ENCODE measurements around the gene KIRREL3.

DNA sequence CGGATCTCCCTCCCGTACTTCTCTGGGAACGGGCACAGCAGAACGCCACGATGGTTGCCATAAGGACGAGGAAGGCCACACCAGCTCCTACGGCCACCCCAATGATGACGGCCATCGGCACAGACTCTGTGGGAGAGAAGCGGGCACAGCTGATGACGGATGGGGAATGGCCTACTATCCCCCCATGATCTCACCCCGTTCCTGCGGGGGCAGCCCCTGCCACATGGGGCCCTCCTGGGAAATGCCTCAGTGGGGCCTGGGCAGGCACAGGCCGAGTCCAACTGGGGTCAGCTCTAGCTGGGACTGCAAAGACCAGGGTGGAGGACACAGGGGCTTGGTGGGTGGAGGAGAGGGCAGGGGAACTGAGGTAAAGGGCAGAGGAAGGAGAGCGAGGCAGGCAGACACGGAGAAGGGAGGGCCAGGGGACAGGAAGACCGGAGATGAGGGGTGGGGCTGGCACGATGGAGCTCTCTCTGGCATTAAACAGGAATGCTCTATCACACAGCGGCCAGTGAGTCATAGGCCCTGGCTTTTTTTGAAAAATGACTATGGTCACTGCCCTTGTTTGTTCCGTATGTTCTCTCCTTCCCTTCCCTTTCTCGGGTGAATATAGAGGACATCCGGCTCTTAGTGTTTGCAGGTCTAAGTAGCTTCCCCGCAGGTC is 569.0 kb downstream of the KIRREL3 start:
- TF ChIP-seq POLR2AphosphoS5 (IDR thresholded peaks at IDR 0.05; ENCODE audit: low read depth, low read length) = no peak
- no peak for TF ChIP-seq POLR2A (IDR thresholded peaks at IDR 0.05; ENCODE audit: low read depth, low read length)
- no peak for TF ChIP-seq SPI1 (IDR thresholded peaks at IDR 0.05; ENCODE audit: low read depth, low read length)
